Spleen (tissue), 11 donors: Measurements from ENCODE around the gene TBCEL. TPM values are rescaled to one million over a fixed set of nuclear protein-coding genes. Genes with fewer than 3 reads are reported as not detected.

Experiments used
- DNase-seq: peaks from one replicate; pipeline ENCODE4 v3.0.0-alpha.2; 2020
- H3K27ac ChIP-seq, 8 donors: fragments of 200-600 bp; sonication (generic) in 7 of 8; 1 replicate in 4 of 8; 2 replicates in 4 of 8; pipeline versions ENCODE4 v1.5.0 to v1.8.0; 2016 to 2021; ENCODE audit warnings: inconsistent platforms in 4 of 8, mild to moderate bottlenecking in 4 of 8, moderate library complexity in 1 of 8
- H3K27me3 ChIP-seq, 7 donors: fragments of 200-600 bp; sonication (generic) in 6 of 7; replicated peaks in 1 of 7; 1 replicate in 4 of 7; 2 replicates in 3 of 7; pipeline versions ENCODE4 v1.5.0 to v1.8.0; 2016 to 2021; ENCODE audit warnings: inconsistent platforms in 3 of 7, mild to moderate bottlenecking in 1 of 7
- H3K36me3 ChIP-seq, 6 donors: fragments of 200-600 bp; sonication (generic) in 5 of 6; 1 replicate in 4 of 6; 2 replicates in 2 of 6; pipeline versions ENCODE4 v1.5.0 to v1.8.0; 2016 to 2021; ENCODE audit warnings: inconsistent platforms in 2 of 6
- H3K4me1 ChIP-seq, 6 donors: fragments of 200-600 bp; sonication (generic) in 5 of 6; 1 replicate in 3 of 6; 2 replicates in 3 of 6; pipeline versions ENCODE4 v1.5.0 to v1.8.0; 2016 to 2021; ENCODE audit warnings: inconsistent platforms in 3 of 6
- H3K4me3 ChIP-seq, 8 donors: fragments of 200-600 bp; sonication (generic) in 7 of 8; 1 replicate in 4 of 8; 2 replicates in 4 of 8; pipeline versions ENCODE4 v1.5.0 to v1.8.0; 2016 to 2021; ENCODE audit warnings: inconsistent platforms in 4 of 8, mild to moderate bottlenecking in 4 of 8, moderate library complexity in 2 of 8
- H3K9me3 ChIP-seq, 8 donors: fragments of 200-600 bp; sonication (generic) in 7 of 8; 1 replicate in 4 of 8; 2 replicates in 4 of 8; pipeline versions ENCODE4 v1.5.0 to v1.8.0; 2016 to 2021; ENCODE audit warnings: inconsistent platforms in 4 of 8
- POLR2A ChIP-seq, 3 donors: fragments of 450-650 bp; IDR thresholded peaks; one replicate each; pipeline ENCODE4 v1.5.1; 2017; ENCODE audit warnings: antibody characterized with exemption in 3 of 3, mild to moderate bottlenecking in 1 of 3
- POLR2AphosphoS5 ChIP-seq, 3 donors: sonication (generic); formaldehyde crosslinking; IDR thresholded peaks; one replicate each; pipeline ENCODE4 v1.5.1; 2017; ENCODE audit warnings: antibody characterized with exemption in 3 of 3
- WGBS, 5 donors: extraction: QIAGEN DNeasy Blood & Tissue Kit in 3 of 5; methylation state at CpG; one replicate each; pipeline versions ENCODE4 v1.1.5 to v1.1.7; 2013 to 2018; 5-methylcytosine and 5-hydroxymethylcytosine counted together
- intact Hi-C: fragments of 100-400 bp; cut with DNase I; formaldehyde crosslinking; loops from one replicate; pipeline ENCODE4 v1.15.0; 2023; ENCODE audit warnings: low total_unique reads
- polyA plus RNA-seq, 3 donors: library from polyadenylated mRNA; stranded (reverse); fragments of 200-250 nt; gene quantifications; one replicate each; pipeline ENCODE4 v1.2.1, GENCODE V29; 2013
- total RNA-seq, 7 donors: library from RNA; depleted of rRNA in 3 of 7; stranded (reverse); fragments of >200 nt in 3 of 7; fragmentation: NEBNext Ultra II Directional in 4 of 7; extraction: Animal tissue kit (Norgen Biotek cat#: 25700) in 4 of 7; gene quantifications; one replicate each; pipeline versions ENCODE4 v1.1.0 to v1.2.1, GENCODE V29; 2016 to 2021
- TF ChIP-seq, protein P1 (sequence below), 11 experiments: fragments of 200-600 bp in 7 of 11; fragments of 450-650 bp in 4 of 11; sonication (generic) in 4 of 11; IDR thresholded peaks in 8 of 11; conservative IDR thresholded peaks in 3 of 11; 1 replicate in 7 of 11; 2 replicates in 4 of 11; pipeline versions ENCODE4 v1.4.0 to v1.8.0; 2016 to 2021; ENCODE audit warnings: antibody characterized with exemption in 11 of 11, inconsistent platforms in 4 of 11, mild to moderate bottlenecking in 1 of 11
- donor health status: healthy with polysubstance abuse.
- donor health status: DM: no; HTN: no; CAD: no; lungs with moderate emphysema.
- donor health status: DM: no; HTN: no; CAD: no.
- donor health status: Bipolar disorder and iron deficiency.
- donor health status: healthy.
- donor health status: DM: no; HTN: no; CAD: no.
- donor health status: DM: yes; HTN: yes; CAD: no.

Gene TBCEL
- total and polyA plus RNA-seq, 10 donors: 3.9 to 49.3 (median 31.6) TPM

DNA sequence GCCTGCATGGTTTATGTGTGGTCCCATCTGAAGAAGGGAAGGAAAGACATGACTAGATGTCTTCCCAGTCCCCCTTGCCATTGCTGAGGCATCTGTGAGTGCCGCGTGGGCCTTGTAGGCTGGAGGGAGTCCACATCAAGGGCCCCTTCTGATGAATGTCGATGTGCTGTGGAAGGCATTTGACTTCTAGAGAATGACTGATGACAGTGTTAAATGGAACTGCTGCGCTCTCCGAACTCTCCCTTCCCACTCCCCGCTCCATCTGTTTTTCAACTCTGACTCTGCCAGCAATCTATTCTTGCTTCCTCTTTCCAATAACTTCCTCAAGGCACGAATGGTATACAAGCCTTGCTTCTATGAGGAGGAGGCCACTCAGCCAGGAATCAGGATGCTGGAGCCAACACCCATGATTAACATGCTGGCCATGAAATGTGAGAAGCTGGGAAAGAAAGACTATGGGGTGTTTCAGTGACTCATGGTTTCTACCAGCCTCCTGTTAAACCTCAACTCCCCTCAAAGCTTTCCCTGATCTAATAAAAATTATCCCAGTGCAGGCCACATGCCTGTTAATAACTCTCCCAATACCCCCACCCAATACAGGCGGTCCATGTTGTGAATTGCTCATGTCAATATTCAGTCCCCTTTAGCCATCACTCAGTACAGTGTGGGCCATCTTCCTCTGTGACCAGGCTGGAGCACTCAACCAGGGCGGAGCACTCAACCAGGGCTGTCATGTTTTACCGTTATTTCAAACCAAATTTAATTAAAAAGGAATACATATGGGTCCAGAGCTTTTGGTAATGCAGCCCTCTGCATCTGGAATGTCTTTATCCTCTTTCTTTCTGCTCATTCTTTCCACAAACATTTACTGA lies 46.4 kb upstream of the TBCEL start:
- H3K9me3 ChIP-seq: no peaks in the 10 kb centered on the region
- H3K27me3 ChIP-seq: peaks cover 0 to 25% (median 0%) of the 10 kb centered on the region in 7 donors
- TF ChIP-seq POLR2AphosphoS5 (IDR thresholded peaks at IDR 0.05): no peak
- no peak for TF ChIP-seq POLR2A (IDR thresholded peaks at IDR 0.05)
- TF ChIP-seq, protein P1, sequence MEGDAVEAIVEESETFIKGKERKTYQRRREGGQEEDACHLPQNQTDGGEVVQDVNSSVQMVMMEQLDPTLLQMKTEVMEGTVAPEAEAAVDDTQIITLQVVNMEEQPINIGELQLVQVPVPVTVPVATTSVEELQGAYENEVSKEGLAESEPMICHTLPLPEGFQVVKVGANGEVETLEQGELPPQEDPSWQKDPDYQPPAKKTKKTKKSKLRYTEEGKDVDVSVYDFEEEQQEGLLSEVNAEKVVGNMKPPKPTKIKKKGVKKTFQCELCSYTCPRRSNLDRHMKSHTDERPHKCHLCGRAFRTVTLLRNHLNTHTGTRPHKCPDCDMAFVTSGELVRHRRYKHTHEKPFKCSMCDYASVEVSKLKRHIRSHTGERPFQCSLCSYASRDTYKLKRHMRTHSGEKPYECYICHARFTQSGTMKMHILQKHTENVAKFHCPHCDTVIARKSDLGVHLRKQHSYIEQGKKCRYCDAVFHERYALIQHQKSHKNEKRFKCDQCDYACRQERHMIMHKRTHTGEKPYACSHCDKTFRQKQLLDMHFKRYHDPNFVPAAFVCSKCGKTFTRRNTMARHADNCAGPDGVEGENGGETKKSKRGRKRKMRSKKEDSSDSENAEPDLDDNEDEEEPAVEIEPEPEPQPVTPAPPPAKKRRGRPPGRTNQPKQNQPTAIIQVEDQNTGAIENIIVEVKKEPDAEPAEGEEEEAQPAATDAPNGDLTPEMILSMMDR (IDR thresholded peaks at IDR 0.05 in 8 of 11, conservative IDR thresholded peaks at IDR 0.05 in 3 of 11): no peak
- no peaks in the 10 kb centered on the region for H3K4me1 ChIP-seq
- no peak overlapping the region for H3K4me3 ChIP-seq
- H3K27ac ChIP-seq: no peak overlapping the region
- intact Hi-C loops: no loop called here
- no peak for DNase-seq
- 67 to 80% (median 74%) methylated on average over 10 of the region's 10 CpGs for WGBS, 5 donors
- no peaks in the 10 kb centered on the region for H3K36me3 ChIP-seq

GRCh38 chr11:120978701-120979100 lies 45.2 kb upstream of the TBCEL start:
- Histone ChIP-seq H3K9me3 (no peaks in the 10 kb centered on the region), H3K27me3 (peaks cover 0 to 29% (median 0%) of the 10 kb centered on the region in 7 donors), H3K27ac (no peak overlapping the region), H3K4me1 (no peaks in the 10 kb centered on the region), H3K36me3 (no peaks in the 10 kb centered on the region), H3K4me3 (no peak overlapping the region)
- TF ChIP-seq POLR2A (IDR thresholded peaks at IDR 0.05): no peak
- TF ChIP-seq, protein P1 (IDR thresholded peaks at IDR 0.05 in 8 of 11, conservative IDR thresholded peaks at IDR 0.05 in 3 of 11): no peak
- TF ChIP-seq POLR2AphosphoS5 (IDR thresholded peaks at IDR 0.05): no peak
- intact Hi-C loops: no loop called here
- DNase-seq: no peak
- WGBS, 5 donors: 63 to 81% (median 65%) methylated on average over 3 of the region's 3 CpGs

GRCh38 chr11:120985718-120986569 lies 38.0 kb upstream of the TBCEL start:
- intact Hi-C loops: no loop called here
- peaks cover 0 to 18% (median 11%) of the 10 kb centered on the region in 6 donors for H3K4me1 ChIP-seq
- WGBS, 5 donors: 2 to 9% (median 5%) methylated on average over 24 to 72 of the region's 72 CpGs
- H3K9me3 ChIP-seq: no peaks in the 10 kb centered on the region
- TF ChIP-seq, protein P1 (IDR thresholded peaks at IDR 0.05 in 8 of 11, conservative IDR thresholded peaks at IDR 0.05 in 3 of 11): peak in 4 of 11 experiments; percentile 6 to 39 (median 24)
- TF ChIP-seq POLR2AphosphoS5 (IDR thresholded peaks at IDR 0.05) (peak in 2 of 3 donors; percentile 43 to 52), POLR2A (IDR thresholded peaks at IDR 0.05) (no peak)
- peaks cover 0 to 53% (median 9%) of the 10 kb centered on the region in 7 donors for H3K27me3 ChIP-seq
- no peaks in the 10 kb centered on the region for H3K36me3 ChIP-seq
- no peak overlapping the region for H3K27ac ChIP-seq
- peak; percentile 76 for DNase-seq
- peak overlapping the region in 7 of 8 donors; percentile 21 to 73 (median 35) for H3K4me3 ChIP-seq
